Endothelial cell (in vitro differentiated cells): ENCODE results near the gene MED12. TPM values are rescaled to one million over a fixed set of nuclear protein-coding genes. Genes with fewer than 3 reads are reported as not detected.

Experiments
- DNase-seq: peaks from one replicate; pipeline ENCODE4 v3.0.0; 2021; ENCODE audit warnings: low spot score
- H3K27ac Mint-ChIP-seq: one replicate; pipeline ENCODE4 v1.8.0; 2021; ENCODE audit warnings: mixed read lengths, inconsistent platforms; ENCODE audit not compliant: unreplicated experiment
- H3K27me3 Mint-ChIP-seq: one replicate; pipeline ENCODE4 v1.8.0; 2021; ENCODE audit warnings: mild to moderate bottlenecking, moderate library complexity, mixed read lengths, inconsistent platforms; ENCODE audit not compliant: unreplicated experiment
- H3K36me3 Mint-ChIP-seq: one replicate; pipeline ENCODE4 v1.8.0; 2021; ENCODE audit warnings: mild to moderate bottlenecking, low read depth, mixed read lengths, inconsistent platforms; ENCODE audit not compliant: unreplicated experiment
- H3K4me1 Mint-ChIP-seq: one replicate; pipeline ENCODE4 v1.8.0; 2021; ENCODE audit warnings: mild to moderate bottlenecking, mixed read lengths, inconsistent platforms; ENCODE audit not compliant: unreplicated experiment
- H3K4me3 Mint-ChIP-seq: one replicate; pipeline ENCODE4 v1.8.0; 2021; ENCODE audit warnings: mild to moderate bottlenecking, mixed read lengths, inconsistent platforms; ENCODE audit not compliant: unreplicated experiment
- H3K9me3 Mint-ChIP-seq: one replicate; pipeline ENCODE4 v1.8.0; 2021; ENCODE audit warnings: mixed read lengths, inconsistent platforms; ENCODE audit not compliant: unreplicated experiment
- CTCF ChIP-seq: fragments of 200-600 bp; sonication (generic); IDR thresholded peaks from one replicate; pipeline ENCODE4 v1.5.0; 2021; ENCODE audit warnings: antibody characterized with exemption; ENCODE audit not compliant: unreplicated experiment
- total RNA-seq: library from RNA; stranded (reverse); fragmentation: NEBNext Ultra II Directional; extraction: Animal tissue kit (Norgen Biotek cat#: 25700); gene quantifications from one replicate; pipeline ENCODE4 v1.2.1, GENCODE V29; 2021; ENCODE audit not compliant: unreplicated experiment

MED12 gene
- total RNA-seq, 1 donor from 2014 or later, result 128 TPM

DNA sequence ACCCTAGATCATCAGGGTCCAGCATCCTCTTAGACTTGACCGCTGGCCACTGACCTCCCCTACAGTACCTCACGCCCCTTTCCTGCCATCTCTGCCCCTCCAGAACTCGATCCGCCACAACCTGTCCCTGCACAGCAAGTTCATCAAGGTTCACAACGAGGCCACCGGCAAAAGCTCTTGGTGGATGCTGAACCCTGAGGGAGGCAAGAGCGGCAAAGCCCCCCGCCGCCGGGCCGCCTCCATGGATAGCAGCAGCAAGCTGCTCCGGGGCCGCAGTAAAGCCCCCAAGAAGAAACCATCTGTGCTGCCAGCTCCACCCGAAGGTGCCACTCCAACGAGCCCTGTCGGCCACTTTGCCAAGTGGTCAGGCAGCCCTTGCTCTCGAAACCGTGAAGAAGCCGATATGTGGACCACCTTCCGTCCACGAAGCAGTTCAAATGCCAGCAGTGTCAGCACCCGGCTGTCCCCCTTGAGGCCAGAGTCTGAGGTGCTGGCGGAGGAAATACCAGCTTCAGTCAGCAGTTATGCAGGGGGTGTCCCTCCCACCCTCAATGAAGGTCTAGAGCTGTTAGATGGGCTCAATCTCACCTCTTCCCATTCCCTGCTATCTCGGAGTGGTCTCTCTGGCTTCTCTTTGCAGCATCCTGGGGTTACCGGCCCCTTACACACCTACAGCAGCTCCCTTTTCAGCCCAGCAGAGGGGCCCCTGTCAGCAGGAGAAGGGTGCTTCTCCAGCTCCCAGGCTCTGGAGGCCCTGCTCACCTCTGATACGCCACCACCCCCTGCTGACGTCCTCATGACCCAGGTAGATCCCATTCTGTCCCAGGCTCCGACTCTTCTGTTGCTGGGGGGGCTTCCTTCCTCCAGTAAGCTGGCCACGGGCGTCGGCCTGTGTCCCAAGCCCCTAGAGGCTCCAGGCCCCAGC lies 17.6 kb upstream of the MED12 start:
- peaks cover 22% of the 10 kb centered on the region for H3K4me1 Mint-ChIP-seq
- peak overlapping the region; percentile 14 for H3K4me3 Mint-ChIP-seq
- H3K27me3 Mint-ChIP-seq, result peaks cover under 1% of the 10 kb centered on the region
- DNase-seq, result no peak
- no peaks in the 10 kb centered on the region for H3K9me3 Mint-ChIP-seq
- H3K36me3 Mint-ChIP-seq, result no peaks in the 10 kb centered on the region
- TF ChIP-seq CTCF, result peak; percentile 24
- no peak overlapping the region for H3K27ac Mint-ChIP-seq

GRCh38 chrX:71102292-71102691 lies 16.1 kb upstream of the MED12 start:
- DNase-seq, result no peak
- Mint-ChIP-seq H3K4me1 (peaks cover 22% of the 10 kb centered on the region), H3K9me3 (no peaks in the 10 kb centered on the region), H3K36me3 (no peaks in the 10 kb centered on the region), H3K27ac (no peak overlapping the region), H3K4me3 (no peak overlapping the region), H3K27me3 (peaks cover 5% of the 10 kb centered on the region)
- no peak for TF ChIP-seq CTCF

DNA sequence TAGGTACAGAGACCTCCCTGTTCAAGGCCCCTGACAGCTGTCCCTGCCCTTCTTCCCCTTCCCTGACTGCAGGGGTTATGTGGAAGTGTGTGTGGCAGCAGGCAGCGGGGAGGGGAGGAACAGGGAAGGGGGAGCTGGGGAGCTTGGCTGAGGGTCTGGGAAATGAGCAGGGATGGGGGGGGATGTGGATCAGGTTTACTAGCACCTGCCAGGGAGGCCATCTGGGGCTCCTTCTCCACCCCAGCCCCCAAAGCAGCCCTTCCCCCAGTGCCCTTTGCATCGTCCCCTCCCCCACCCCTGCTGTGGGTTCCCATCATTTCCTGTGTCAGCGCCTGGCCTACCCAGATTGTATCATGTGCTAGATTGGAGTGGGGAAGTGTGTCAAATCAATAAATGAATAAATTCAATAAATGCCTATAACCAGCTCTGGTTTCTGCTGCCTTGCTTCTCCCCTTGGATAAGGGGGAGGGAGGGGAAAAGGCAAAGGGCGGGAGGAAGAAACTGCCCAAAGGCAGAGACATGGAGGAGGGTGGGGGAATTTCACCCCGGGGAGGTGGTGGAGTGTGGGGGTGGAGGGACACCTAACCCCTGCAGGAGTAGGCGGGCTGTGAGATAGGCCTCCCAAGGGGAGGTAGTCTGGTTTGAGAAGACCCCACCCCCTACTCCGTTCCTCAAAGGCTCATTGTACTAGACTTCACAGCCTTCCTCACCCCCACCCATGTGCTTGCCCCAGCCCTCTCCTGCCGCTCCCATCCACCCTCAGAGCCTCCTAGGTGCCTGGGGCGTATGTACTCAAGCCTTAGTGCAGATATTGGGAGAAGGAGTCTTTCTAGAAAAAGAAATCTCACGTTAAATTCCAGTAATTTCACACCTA lies 15.0 kb upstream of the MED12 start:
- peak overlapping the region; percentile 56 for H3K4me3 Mint-ChIP-seq
- peaks cover 22% of the 10 kb centered on the region for H3K4me1 Mint-ChIP-seq
- DNase-seq, result peak; percentile 22
- peak overlapping the region; percentile 73 for H3K27ac Mint-ChIP-seq
- H3K9me3 Mint-ChIP-seq, result no peaks in the 10 kb centered on the region
- H3K27me3 Mint-ChIP-seq, result peaks cover 5% of the 10 kb centered on the region
- TF ChIP-seq CTCF, result no peak
- H3K36me3 Mint-ChIP-seq, result no peaks in the 10 kb centered on the region

DNA sequence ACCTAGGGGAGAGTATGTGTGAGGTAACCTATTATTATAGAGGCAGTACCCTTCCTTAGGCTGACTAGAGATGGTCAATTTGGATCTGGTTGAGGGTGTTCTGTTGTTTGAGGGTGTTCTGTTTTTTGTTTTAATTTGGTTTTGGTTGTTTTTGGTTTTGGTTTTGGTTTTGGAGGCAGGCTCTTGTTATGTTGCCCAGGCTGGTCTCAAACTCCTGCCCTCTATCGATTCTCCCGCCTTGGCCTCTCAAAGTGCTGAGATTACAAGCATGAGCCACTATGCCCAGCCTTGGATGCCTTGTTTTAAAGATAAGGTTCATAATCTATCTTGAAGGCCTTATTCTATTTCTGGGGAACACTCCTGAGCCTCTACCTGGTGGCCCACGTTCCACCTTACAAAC lies 12.8 kb upstream of the MED12 start:
- no peak for DNase-seq
- peaks cover 14% of the 10 kb centered on the region for H3K4me1 Mint-ChIP-seq
- no peak for TF ChIP-seq CTCF
- no peaks in the 10 kb centered on the region for H3K9me3 Mint-ChIP-seq
- H3K36me3 Mint-ChIP-seq, result no peaks in the 10 kb centered on the region
- H3K4me3 Mint-ChIP-seq, result no peak overlapping the region
- H3K27ac Mint-ChIP-seq, result no peak overlapping the region
- peaks cover 11% of the 10 kb centered on the region for H3K27me3 Mint-ChIP-seq

GRCh38 chrX:71106427-71106826 lies 12.0 kb upstream of the MED12 start, which contains the start of gene CXorf65:
Gene CXorf65 (minus strand): TSS chrX:71106740. CDS start chrX:71106556, 184 bp downstream.
- DNase-seq, result no peak
- H3K36me3 Mint-ChIP-seq, result no peaks in the 10 kb centered on the region
- H3K4me1 Mint-ChIP-seq, result peaks cover 14% of the 10 kb centered on the region

More at GRCh38 chrX:71106427-71106826, 12.0 kb upstream of the MED12 start, which contains the start of gene CXorf65:
- Mint-ChIP-seq H3K27ac (no peak within 1 kb of the TSS), H3K9me3 (no peaks in the 10 kb centered on the region), H3K4me3 (no peak within 1 kb of the TSS), H3K27me3 (peaks cover 11% of the 10 kb centered on the region)
- TF ChIP-seq CTCF, result no peak
